ENCODE results near the gene TCF21.

TCF21 gene

GRCh38 chr6:133877116-133877515 lies 11.8 kb upstream of the TCF21 start:
- TF ChIP-seq CTCF (IDR thresholded peaks at IDR 0.05; ENCODE audit: extremely low read depth, missing control alignments): no peak

GRCh38 chr6:133880006-133880405 lies 8.9 kb upstream of the TCF21 start:
- no peak for DNase-seq (ENCODE audit: low spot score)
- TF ChIP-seq CTCF (IDR thresholded peaks at IDR 0.05; ENCODE audit: extremely low read depth, missing control alignments): no peak

More at GRCh38 chr6:133877116-133877515, 11.8 kb upstream of the TCF21 start:
- no peak for DNase-seq (ENCODE audit: low spot score)

GRCh38 chr6:133880896-133881295 lies 8.0 kb upstream of the TCF21 start:
- no peak for DNase-seq (ENCODE audit: low spot score)
- no peak for TF ChIP-seq CTCF (IDR thresholded peaks at IDR 0.05; ENCODE audit: extremely low read depth, missing control alignments)

- TF ChIP-seq CTCF (IDR thresholded peaks at IDR 0.05; ENCODE audit: extremely low read depth, missing control alignments): no peak
- DNase-seq (ENCODE audit: low spot score): no peak
Observed at GRCh38 chr6:133886104-133886775, 2.7 kb upstream of the TCF21 start.

GRCh38 chr6:133887156-133887879 lies 1.6 kb upstream of the TCF21 start:
- no peak for DNase-seq (ENCODE audit: low spot score)
- TF ChIP-seq CTCF (IDR thresholded peaks at IDR 0.05; ENCODE audit: extremely low read depth, missing control alignments): no peak

- DNase-seq (ENCODE audit: low spot score): no peak
Observed at GRCh38 chr6:133887880-133888230, 1.1 kb upstream of the TCF21 start.

More at GRCh38 chr6:133887880-133888230, 1.1 kb upstream of the TCF21 start:
- no peak for TF ChIP-seq CTCF (IDR thresholded peaks at IDR 0.05; ENCODE audit: extremely low read depth, missing control alignments)
